ENCODE data around the gene POU2F3. TPM values are rescaled to one million over a fixed set of nuclear protein-coding genes. Genes with fewer than 3 reads are reported as not detected.

Gene POU2F3
- total and polyA plus RNA-seq, 2 experiments from 2014 or later, result 0.15 to 0.40 TPM

- H3K27me3 ChIP-seq, result peaks cover 82% of the 10 kb centered on the region
- H3K4me3 ChIP-seq, result no peak overlapping the region
- no peaks in the 10 kb centered on the region for H3K9me3 ChIP-seq (ENCODE audit: low read depth)
- H3K36me3 ChIP-seq, result no peaks in the 10 kb centered on the region
- no peak overlapping the region for H3K27ac ChIP-seq
- no peak for TF ChIP-seq CTCF (IDR thresholded peaks at IDR 0.05; ENCODE audit: low read depth, low read length)
- H3K4me1 ChIP-seq (ENCODE audit: low read depth), result no peaks in the 10 kb centered on the region
- DNase-seq (ENCODE audit: low read depth in 1 of 2, low spot score in 1 of 2), result no peak
These were observed 23.4 kb upstream of the POU2F3 start for GRCh38 chr11:120216426-120217102.

GRCh38 chr11:120217526-120217925 lies 22.4 kb upstream of the POU2F3 start:
- no peak for TF ChIP-seq CTCF (IDR thresholded peaks at IDR 0.05; ENCODE audit: low read depth, low read length)
- H3K27ac ChIP-seq, result no peak overlapping the region
- H3K9me3 ChIP-seq (ENCODE audit: low read depth), result no peaks in the 10 kb centered on the region
- H3K4me1 ChIP-seq (ENCODE audit: low read depth), result no peaks in the 10 kb centered on the region
- peaks cover 78% of the 10 kb centered on the region for H3K27me3 ChIP-seq
- DNase-seq (ENCODE audit: low read depth in 1 of 2, low spot score in 1 of 2), result no peak
- H3K4me3 ChIP-seq, result no peak overlapping the region
- no peaks in the 10 kb centered on the region for H3K36me3 ChIP-seq

GRCh38 chr11:120217941-120218694 lies 21.8 kb upstream of the POU2F3 start:
- no peaks in the 10 kb centered on the region for H3K9me3 ChIP-seq (ENCODE audit: low read depth)
- no peak for TF ChIP-seq CTCF (IDR thresholded peaks at IDR 0.05; ENCODE audit: low read depth, low read length)
- H3K27ac ChIP-seq, result no peak overlapping the region
- H3K27me3 ChIP-seq, result peaks cover 78% of the 10 kb centered on the region
- no peak overlapping the region for H3K4me3 ChIP-seq
- no peaks in the 10 kb centered on the region for H3K4me1 ChIP-seq (ENCODE audit: low read depth)
- no peak for DNase-seq (ENCODE audit: low read depth in 1 of 2, low spot score in 1 of 2)
- no peaks in the 10 kb centered on the region for H3K36me3 ChIP-seq

GRCh38 chr11:120218695-120219033 lies 21.3 kb upstream of the POU2F3 start:
- H3K4me1 ChIP-seq (ENCODE audit: low read depth), result no peaks in the 10 kb centered on the region
- peaks cover 79% of the 10 kb centered on the region for H3K27me3 ChIP-seq

GRCh38 chr11:120219232-120219937 lies 20.6 kb upstream of the POU2F3 start:
- H3K4me1 ChIP-seq (ENCODE audit: low read depth), result no peaks in the 10 kb centered on the region

More at GRCh38 chr11:120218695-120219033, 21.3 kb upstream of the POU2F3 start:
- no peak overlapping the region for H3K27ac ChIP-seq
- H3K4me3 ChIP-seq, result no peak overlapping the region
- TF ChIP-seq CTCF (IDR thresholded peaks at IDR 0.05; ENCODE audit: low read depth, low read length), result no peak
- no peaks in the 10 kb centered on the region for H3K36me3 ChIP-seq
- H3K9me3 ChIP-seq (ENCODE audit: low read depth), result no peaks in the 10 kb centered on the region
- DNase-seq (ENCODE audit: low read depth in 1 of 2, low spot score in 1 of 2), result no peak

More at GRCh38 chr11:120219232-120219937, 20.6 kb upstream of the POU2F3 start:
- H3K36me3 ChIP-seq, result no peaks in the 10 kb centered on the region
- peaks cover 79% of the 10 kb centered on the region for H3K27me3 ChIP-seq
- no peaks in the 10 kb centered on the region for H3K9me3 ChIP-seq (ENCODE audit: low read depth)
- DNase-seq (ENCODE audit: low read depth in 1 of 2, low spot score in 1 of 2), result no peak
- no peak for TF ChIP-seq CTCF (IDR thresholded peaks at IDR 0.05; ENCODE audit: low read depth, low read length)
- no peak overlapping the region for H3K4me3 ChIP-seq
- H3K27ac ChIP-seq, result no peak overlapping the region
